HepG2 (cell line): ENCODE results near the gene FAM222B. TPM values are rescaled to one million over a fixed set of nuclear protein-coding genes. Genes with fewer than 3 reads are reported as not detected.

Source experiments
- ARID5B ChIP-seq: IDR thresholded peaks from 2 replicates; pipeline ENCODE4 v1.4.0; 2020; ENCODE audit warnings: mild to moderate bottlenecking, missing genetic modification reagents
- ATF2 ChIP-seq: sonication (generic); formaldehyde crosslinking; IDR thresholded peaks from 2 replicates; pipeline ENCODE4 v1.4.0; 2020; ENCODE audit warnings: missing genetic modification reagents
- ESRRA ChIP-seq: sonication (generic); formaldehyde crosslinking; IDR thresholded peaks from 2 replicates; pipeline ENCODE4 v1.5.1; 2020; ENCODE audit warnings: mild to moderate bottlenecking, low read depth, missing genetic modification reagents
- FOSL2 ChIP-seq: sonication (generic); formaldehyde crosslinking; IDR thresholded peaks from 2 replicates; pipeline ENCODE4 v1.4.0; 2020; ENCODE audit warnings: missing genetic modification reagents
- MXD3 ChIP-seq: IDR thresholded peaks from 2 replicates; pipeline ENCODE4 v1.6.1; 2016; ENCODE audit warnings: mild to moderate bottlenecking, missing biosample characterization, missing genetic modification reagents
- PBX3 ChIP-seq: sonication (generic); formaldehyde crosslinking; IDR thresholded peaks from 2 replicates; pipeline ENCODE4 v1.8.1; 2023; ENCODE audit warnings: missing genetic modification reagents, inconsistent platforms, borderline replicate concordance
- PRPF4 ChIP-seq: fragments of 200-400 bp; formaldehyde crosslinking; IDR thresholded peaks from 2 replicates; pipeline ENCODE4 v1.6.1; 2016; ENCODE audit warnings: low read length, low read depth; ENCODE audit not compliant: poor library complexity, severe bottlenecking
- SMAD9 ChIP-seq: sonication (generic); formaldehyde crosslinking; IDR thresholded peaks from 2 replicates; pipeline ENCODE4 v1.5.1; 2020; ENCODE audit warnings: mild to moderate bottlenecking, missing genetic modification reagents
- THRA ChIP-seq: sonication (generic); formaldehyde crosslinking; IDR thresholded peaks from 2 replicates; pipeline ENCODE4 v1.4.0; 2020; ENCODE audit warnings: missing genetic modification reagents, borderline replicate concordance
- ZBTB38 ChIP-seq: sonication (generic); formaldehyde crosslinking; IDR thresholded peaks from 2 replicates; pipeline ENCODE4 v1.5.1; 2020; ENCODE audit warnings: mild to moderate bottlenecking, missing genetic modification reagents
- ZBTB49 ChIP-seq: sonication (generic); formaldehyde crosslinking; IDR thresholded peaks from 2 replicates; pipeline ENCODE4 v1.4.0; 2020; ENCODE audit warnings: missing genetic modification reagents, borderline replicate concordance
- ZNF224 ChIP-seq: sonication (generic); formaldehyde crosslinking; IDR thresholded peaks from 2 replicates; pipeline ENCODE4 v1.5.0; 2020; ENCODE audit warnings: mild to moderate bottlenecking, missing genetic modification reagents
- ZNF225 ChIP-seq: sonication (generic); formaldehyde crosslinking; IDR thresholded peaks from 2 replicates; pipeline ENCODE4 v1.4.0; 2020; ENCODE audit warnings: mild to moderate bottlenecking, missing genetic modification reagents
- ZNF235 ChIP-seq: sonication (generic); formaldehyde crosslinking; IDR thresholded peaks from 2 replicates; pipeline ENCODE4 v1.8.1; 2023; ENCODE audit warnings: mild to moderate bottlenecking, missing genetic modification reagents, borderline replicate concordance
- ZNF747 ChIP-seq: sonication (generic); formaldehyde crosslinking; IDR thresholded peaks from 2 replicates; pipeline ENCODE4 v1.8.1; 2023; ENCODE audit warnings: missing genetic modification reagents, mild to moderate bottlenecking, borderline replicate concordance
- ZNF891 ChIP-seq: sonication (generic); formaldehyde crosslinking; IDR thresholded peaks from 2 replicates; pipeline ENCODE4 v1.5.0; 2020; ENCODE audit warnings: mild to moderate bottlenecking, missing genetic modification reagents
- polyA plus RNA-seq, 8 experiments: library from polyadenylated mRNA; depleted of rRNA in 3 of 8; stranded (reverse) in 7 of 8; unstranded in 1 of 8; fragments of >200 nt; fragmentation: Illumina TruSeq in 4 of 8; extraction: Trizol in 4 of 8; gene quantifications; 2 replicates each; pipeline versions ENCODE4 v1.2.1 to v1.2.3, GENCODE V29; 2011 to 2016; ENCODE audit warnings: low read depth in 4 of 8, missing spikeins in 1 of 8, mixed read lengths in 1 of 8; ENCODE audit not compliant: insufficient read depth in 1 of 8
- total RNA-seq, 5 experiments: library from RNA; depleted of rRNA; stranded (reverse); fragments of >200 nt; fragmentation: Illumina TruSeq; extraction: Trizol; gene quantifications; 2 replicates each; pipeline ENCODE4 v1.2.3, GENCODE V29; 2016; ENCODE audit warnings: low read depth in 1 of 5

Gene FAM222B
- total and polyA plus RNA-seq, 2 of the 13 experiments (the other 11 are each of a cell fraction or from before 2014, with no cell fraction given) = 3.5 to 7.3 TPM

GRCh38 chr17:28710861-28711722, 131.5 kb downstream of the FAM222B start (continued):
- 0 out of 2 replicates have a peak, but pooled peaks have one; percentile 26 for TF ChIP-seq PBX3 (CRISPR knock-in tag)
- peak; percentile 33 for TF ChIP-seq ZNF891
- no peak for TF ChIP-seq ZNF225
- peak; percentile 82; the same call in 1 of the 2 replicates for TF ChIP-seq MXD3
- no peak for TF ChIP-seq ZBTB49 (CRISPR knock-in tag)
- TF ChIP-seq ZNF235 (CRISPR knock-in tag) = 0 out of 2 replicates have a peak, but pooled peaks have one; percentile 51
- TF ChIP-seq PRPF4 = no peak
- TF ChIP-seq ESRRA (CRISPR knock-in tag) = peak; percentile 42; the same call in 1 of the 2 replicates
- TF ChIP-seq ZBTB38 = peak; percentile 75; the same call in 1 of the 2 replicates
- 0 out of 2 replicates have a peak, but pooled peaks have one; percentile 63 for TF ChIP-seq SMAD9 (CRISPR knock-in tag)
- no peak; the same call in 1 of the 2 replicates for TF ChIP-seq ZNF224
- TF ChIP-seq ARID5B = peak; percentile 66
- 0 out of 2 replicates have a peak, but pooled peaks have one; percentile 7 for TF ChIP-seq ZNF747 (CRISPR knock-in tag)
- TF ChIP-seq FOSL2 (CRISPR knock-in tag) = no peak; the same call in 1 of the 2 replicates
- TF ChIP-seq THRA (CRISPR knock-in tag) = 0 out of 2 replicates have a peak, but pooled peaks have one; percentile 48
- peak; percentile 21; the same call in 1 of the 2 replicates for TF ChIP-seq ATF2
